ENCODE measurements around the gene PHC2.

PHC2 gene

GRCh38 chr1:33347650-33347992 is 83.3 kb downstream of the PHC2 start:
- peak overlapping the region; percentile 94 for H3K27ac ChIP-seq

GRCh38 chr1:33346927-33347649 is 83.8 kb downstream of the PHC2 start:
- peak overlapping the region; percentile 94 for H3K27ac ChIP-seq

More at GRCh38 chr1:33347650-33347992, 83.3 kb downstream of the PHC2 start:
- TF ChIP-seq CTCF (conservative IDR thresholded peaks at IDR 0.05) = no peak

GRCh38 chr1:33346533-33346926 is 84.4 kb downstream of the PHC2 start:
- TF ChIP-seq CTCF (conservative IDR thresholded peaks at IDR 0.05) = no peak
- H3K27ac ChIP-seq = peak overlapping the region; percentile 94

More at GRCh38 chr1:33346927-33347649, 83.8 kb downstream of the PHC2 start:
- TF ChIP-seq CTCF (conservative IDR thresholded peaks at IDR 0.05) = no peak

GRCh38 chr1:33344896-33345560 is 85.9 kb downstream of the PHC2 start:
- peak overlapping the region; percentile 94; the same call in 1 of the 2 replicates for H3K27ac ChIP-seq
- no peak for TF ChIP-seq CTCF (conservative IDR thresholded peaks at IDR 0.05)

- no peak for TF ChIP-seq CTCF (conservative IDR thresholded peaks at IDR 0.05)
- peak overlapping the region; percentile 94 for H3K27ac ChIP-seq
These were observed 87.4 kb downstream of the PHC2 start for GRCh38 chr1:33343539-33343938.

- TF ChIP-seq CTCF (conservative IDR thresholded peaks at IDR 0.05) = no peak
- peak overlapping the region; percentile 94 for H3K27ac ChIP-seq
These were observed 88.7 kb downstream of the PHC2 start for GRCh38 chr1:33342041-33342723.

GRCh38 chr1:33341190-33341589 is 89.7 kb downstream of the PHC2 start:
- peak overlapping the region; percentile 94 for H3K27ac ChIP-seq
- no peak for TF ChIP-seq CTCF (conservative IDR thresholded peaks at IDR 0.05)
